Kidney capillary endothelial cell (primary cell): ENCODE data around the gene CORO2B.
A peak's percentile ranks its signal among the peaks of the same experiment; 100 is the strongest.

Source experiments
- DNase-seq: peaks from one replicate; pipeline ENCODE4 v3.0.0-alpha.2; 2018; ENCODE audit warnings: low spot score

CORO2B gene

GRCh38 chr15:68650901-68651709, 72.3 kb downstream of the CORO2B start:
- peak; percentile 27 for DNase-seq

- DNase-seq, result no peak
Observed at GRCh38 chr15:68651916-68652525, 73.2 kb downstream of the CORO2B start.

GRCh38 chr15:68653031-68653635, 74.3 kb downstream of the CORO2B start:
- no peak for DNase-seq

GRCh38 chr15:68653801-68654200, 75.0 kb downstream of the CORO2B start:
- no peak for DNase-seq

GRCh38 chr15:68654786-68655560, 76.2 kb downstream of the CORO2B start:
- DNase-seq, result no peak

- DNase-seq, result no peak
Observed at GRCh38 chr15:68655686-68656437, 77.1 kb downstream of the CORO2B start.

GRCh38 chr15:68656438-68656739, 77.6 kb downstream of the CORO2B start:
- no peak for DNase-seq

GRCh38 chr15:68658151-68658550, 79.4 kb downstream of the CORO2B start:
- no peak for DNase-seq

- no peak for DNase-seq
Observed at GRCh38 chr15:68658641-68659358, 80.0 kb downstream of the CORO2B start.

- DNase-seq, result no peak
Observed at GRCh38 chr15:68663526-68663925, 84.7 kb downstream of the CORO2B start.

- no peak for DNase-seq
Observed at GRCh38 chr15:68666120-68666811, 87.5 kb downstream of the CORO2B start.

- DNase-seq, result no peak
Observed at GRCh38 chr15:68666812-68667450, 88.1 kb downstream of the CORO2B start.

GRCh38 chr15:68667800-68668625, 89.2 kb downstream of the CORO2B start:
- no peak for DNase-seq

GRCh38 chr15:68668926-68669600, 90.3 kb downstream of the CORO2B start:
- no peak for DNase-seq

- DNase-seq, result no peak
Observed at GRCh38 chr15:68672251-68672650, 93.5 kb downstream of the CORO2B start.

GRCh38 chr15:68672781-68673205, 94.0 kb downstream of the CORO2B start:
- no peak for DNase-seq

GRCh38 chr15:68674975-68675374, 96.2 kb downstream of the CORO2B start:
- DNase-seq, result no peak

GRCh38 chr15:68676011-68676605, 97.3 kb downstream of the CORO2B start:
- DNase-seq, result no peak
